GM10266 (cell line): Measurements from ENCODE around the gene EGR2.

Source experiments
- DNase-seq: peaks from one replicate; pipeline ENCODE4 v3.0.0; 2012; ENCODE audit errors: extremely low spot score
- CTCF ChIP-seq: IDR thresholded peaks from 2 replicates; pipeline ENCODE4 v1.5.1; 2012; ENCODE audit warnings: mild to moderate bottlenecking, low read depth; ENCODE audit not compliant: control insufficient read depth, insufficient read depth; ENCODE audit errors: missing control alignments

EGR2 gene

GRCh38 chr10:62813981-62814380 is 2.2 kb downstream of the EGR2 start:
- no peak for DNase-seq
- TF ChIP-seq CTCF = no peak

GRCh38 chr10:62813453-62813852 is 2.7 kb downstream of the EGR2 start:
- no peak for TF ChIP-seq CTCF

GRCh38 chr10:62812672-62813439 is 3.3 kb downstream of the EGR2 start:
- no peak for DNase-seq
- no peak for TF ChIP-seq CTCF

More at GRCh38 chr10:62813453-62813852, 2.7 kb downstream of the EGR2 start:
- DNase-seq = no peak

GRCh38 chr10:62811159-62811875 is 4.8 kb downstream of the EGR2 start:
- DNase-seq = peak; percentile 88
- no peak for TF ChIP-seq CTCF

GRCh38 chr10:62810156-62810902 is 5.8 kb downstream of the EGR2 start:
- no peak for DNase-seq
- TF ChIP-seq CTCF = no peak

DNA sequence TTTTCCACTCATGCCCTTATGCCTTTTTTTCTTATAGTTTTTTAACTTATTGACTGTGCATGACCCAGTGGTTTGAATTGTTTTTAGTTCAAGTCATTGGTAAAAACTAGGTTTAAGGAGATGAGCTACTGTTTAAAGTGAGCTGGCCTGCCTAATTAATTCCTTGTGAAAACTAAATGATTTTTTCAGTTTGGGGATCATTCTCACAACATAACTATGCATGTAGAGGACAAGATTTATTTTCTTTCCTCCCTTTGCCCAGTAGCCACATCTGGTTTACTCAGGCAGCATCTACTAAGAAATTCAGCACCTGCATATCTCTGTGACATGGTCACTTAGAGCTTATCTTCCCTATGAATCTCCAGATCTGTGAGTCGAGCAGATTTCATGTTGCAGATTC is 9.9 kb downstream of the EGR2 start:
- no peak for DNase-seq
- no peak for TF ChIP-seq CTCF
